Measurements from ENCODE around the gene CCM2. TPM values are rescaled to one million over a fixed set of nuclear protein-coding genes. Genes with fewer than 3 reads are reported as not detected.

Gene CCM2
- total RNA-seq, 3 donors from 2014 or later, result 33.4 to 43.8 (median 35.8) TPM

Other genes with a start within 250 kb of the CCM2 start
- gene PPIA, start 203.5 kb upstream of the CCM2 start, total RNA-seq, result 1,000 to 10,000 TPM in 2 of 3 donors, 100 to 1,000 TPM in 1; 792 to 1,320 (median 1,014) TPM
- gene H2AZ2, start 152.1 kb upstream of the CCM2 start, total RNA-seq, result 100 to 1,000 TPM; 126 to 242 (median 158) TPM
- 10 to 100 TPM; 18.5 to 47.1 (median 20.1) TPM for gene PURB, start 114.7 kb upstream of the CCM2 start, total RNA-seq
- gene MYO1G, start 21.2 kb upstream of the CCM2 start, total RNA-seq, result 1 to 10 TPM; 3.8 to 6.9 (median 3.9) TPM
- 10 to 100 TPM in 1 of 3 donors, 1 to 10 TPM in 1, under 1 TPM in 1; 0.49 to 14.5 (median 1.2) TPM for gene NACAD, start 88.8 kb downstream of the CCM2 start, total RNA-seq
- 100 to 1,000 TPM in 1 of 3 donors, 10 to 100 TPM in 2; 84.0 to 122 (median 85.6) TPM for gene TBRG4, start 111.5 kb downstream of the CCM2 start, total RNA-seq
- gene RAMP3, start 157.6 kb downstream of the CCM2 start, total RNA-seq, result 10 to 100 TPM in 1 of 3 donors, 1 to 10 TPM in 2; 5.4 to 13.5 (median 9.0) TPM

Measured in mucosa of descending colon (tissue), 3 donors.